HG03354 (cell line): ENCODE data around the gene PCBD1.
"Not testable (repeated sequence)": the region's sequence is repeated elsewhere in the genome, so short reads cannot be mapped to it uniquely, and the experiment has no call there.

Experiments
- ATAC-seq: cut with Tn5 transposase; IDR thresholded peaks from one replicate; pipeline ENCODE4 v1.9.1; 2021; ENCODE audit warnings: mild to moderate bottlenecking; ENCODE audit not compliant: unreplicated experiment, poor library complexity, severe bottlenecking

PCBD1 gene

GRCh38 chr10:70879207-70879606 lies 9.2 kb downstream of the PCBD1 start:
- ATAC-seq, result no peak

- no peak for ATAC-seq
These were observed 14.3 kb downstream of the PCBD1 start for GRCh38 chr10:70874061-70874460.

GRCh38 chr10:70872291-70872690 lies 16.1 kb downstream of the PCBD1 start:
- ATAC-seq, result no peak

- ATAC-seq, result no peak
These were observed 21.9 kb downstream of the PCBD1 start for GRCh38 chr10:70866424-70866823.

GRCh38 chr10:70864935-70865334 lies 23.4 kb downstream of the PCBD1 start:
- ATAC-seq, result no peak

- ATAC-seq, result no peak
These were observed 24.8 kb downstream of the PCBD1 start for GRCh38 chr10:70863470-70864160.

- ATAC-seq, result not testable (repeated sequence)
These were observed 26.7 kb downstream of the PCBD1 start for GRCh38 chr10:70861495-70862197.

GRCh38 chr10:70858759-70859158 lies 29.6 kb downstream of the PCBD1 start:
- ATAC-seq, result no peak

- no peak for ATAC-seq
These were observed 31.9 kb downstream of the PCBD1 start for GRCh38 chr10:70856454-70856853.

- no peak for ATAC-seq
These were observed 34.9 kb downstream of the PCBD1 start for GRCh38 chr10:70853457-70853856.

GRCh38 chr10:70853038-70853437 lies 35.3 kb downstream of the PCBD1 start:
- ATAC-seq, result no peak

GRCh38 chr10:70851597-70852475 lies 36.5 kb downstream of the PCBD1 start:
- ATAC-seq, result no peak

- ATAC-seq, result no peak
These were observed 38.3 kb downstream of the PCBD1 start for GRCh38 chr10:70850097-70850496.

- no peak for ATAC-seq
These were observed 38.8 kb downstream of the PCBD1 start for GRCh38 chr10:70849582-70850016.

- ATAC-seq, result no peak
These were observed 40.6 kb downstream of the PCBD1 start for GRCh38 chr10:70847659-70848360.

GRCh38 chr10:70846795-70847194 lies 41.6 kb downstream of the PCBD1 start:
- ATAC-seq, result no peak

GRCh38 chr10:70845816-70846215 lies 42.5 kb downstream of the PCBD1 start:
- ATAC-seq, result no peak

- no peak for ATAC-seq
These were observed 43.1 kb downstream of the PCBD1 start for GRCh38 chr10:70845256-70845655.

GRCh38 chr10:70843776-70844489 lies 44.4 kb downstream of the PCBD1 start:
- no peak for ATAC-seq
